Stimulated activated CD4-positive, alpha-beta T cell treated with anti-CD3 and anti-CD28 coated beads, Interleukin-1b, Interleukin-23, amount 100 ng/mL, for 24 hours (primary cell): ENCODE results near the gene ILF3.

Experiments
- DNase-seq, 4 experiments: peaks; one replicate each; pipeline ENCODE4 v3.0.0-alpha.2; 2020; ENCODE audit warnings: low read depth in 4 of 4, low spot score in 1 of 4

ILF3 gene

DNA sequence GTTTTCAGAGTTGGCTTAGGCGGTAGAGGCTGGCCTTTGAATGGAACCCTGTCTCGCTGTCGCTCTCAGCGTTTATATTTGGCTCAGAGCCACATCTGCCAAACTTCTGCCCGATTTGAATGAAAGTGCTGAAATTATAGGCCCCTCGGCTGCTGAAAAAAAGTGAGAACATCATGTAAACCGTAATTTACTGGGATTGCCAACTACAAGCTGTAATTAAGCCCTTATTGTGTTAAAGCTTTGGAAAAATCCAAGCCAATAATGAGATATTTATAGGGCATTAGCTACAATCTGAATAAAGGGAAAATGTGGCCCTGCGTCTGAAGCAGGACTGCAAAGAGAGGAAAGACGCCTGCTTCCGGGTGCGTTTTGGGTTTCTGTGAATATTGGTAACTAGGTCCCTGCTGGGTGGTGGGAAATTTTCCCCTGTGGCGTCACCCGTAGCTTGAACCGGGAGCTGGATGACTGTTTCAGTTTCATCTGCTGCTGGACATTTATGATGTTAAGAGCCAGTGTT, 73.6 kb downstream of the ILF3 start:
- no peak for DNase-seq

DNA sequence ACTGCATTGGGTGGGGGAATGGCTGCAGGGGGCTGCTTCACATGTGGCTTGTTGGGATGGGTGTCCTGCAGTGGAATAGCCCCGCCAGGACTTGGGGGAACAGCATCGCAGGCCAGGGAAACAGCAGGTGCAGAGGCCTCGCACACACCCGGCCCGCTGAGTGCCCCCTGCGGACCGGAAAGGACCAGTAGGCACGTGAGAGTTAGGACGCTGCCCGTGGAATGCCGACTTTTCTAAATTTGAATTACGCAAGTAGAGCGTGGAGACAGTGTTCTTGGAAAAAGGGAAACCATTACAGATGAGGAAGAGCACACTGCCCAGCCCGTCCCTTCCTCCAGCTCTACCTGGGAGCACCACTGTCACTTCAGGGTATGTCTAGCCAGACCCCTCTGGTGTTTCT, 75.3 kb downstream of the ILF3 start:
- DNase-seq = no peak

DNA sequence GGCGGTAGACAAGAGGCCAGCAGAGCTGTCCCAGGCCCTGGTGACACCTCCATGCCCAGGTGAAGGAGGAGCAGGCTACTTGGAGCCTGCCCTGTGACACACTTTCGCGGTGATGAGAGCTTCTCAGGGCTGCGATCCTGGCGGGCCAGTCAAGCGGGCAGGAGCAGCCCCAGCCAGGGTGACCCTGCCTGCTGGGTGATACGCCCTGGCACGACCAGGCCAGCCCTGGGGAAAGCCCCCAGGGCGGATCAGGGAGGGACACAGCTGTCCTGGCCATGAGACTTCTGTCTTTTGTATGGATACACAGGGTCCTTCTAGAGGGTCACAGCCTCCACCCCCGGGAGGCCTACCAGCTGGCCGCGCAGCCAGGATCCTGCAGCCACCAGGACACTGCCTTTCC, 76.8 kb downstream of the ILF3 start:
- no peak for DNase-seq

DNA sequence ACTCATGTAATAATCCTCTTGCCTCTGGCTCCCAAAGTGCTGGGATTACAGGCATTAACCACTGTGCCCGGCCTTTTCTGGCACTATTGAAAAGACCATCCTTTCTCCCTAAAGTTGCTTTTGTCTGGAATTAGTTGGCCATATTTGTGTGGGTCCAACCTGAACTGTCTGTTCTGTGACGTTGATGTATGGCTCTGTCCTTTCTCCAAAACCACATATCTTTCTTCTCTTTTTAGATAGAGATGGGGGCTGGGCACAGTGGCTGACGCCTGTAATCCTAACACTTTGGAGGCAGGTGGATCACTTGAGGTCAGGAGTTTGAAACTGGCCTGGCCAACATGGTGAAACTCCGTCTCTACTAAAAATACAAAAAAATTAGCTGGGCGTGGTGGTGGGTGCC, 81.6 kb downstream of the ILF3 start:
- DNase-seq = no peak

DNA sequence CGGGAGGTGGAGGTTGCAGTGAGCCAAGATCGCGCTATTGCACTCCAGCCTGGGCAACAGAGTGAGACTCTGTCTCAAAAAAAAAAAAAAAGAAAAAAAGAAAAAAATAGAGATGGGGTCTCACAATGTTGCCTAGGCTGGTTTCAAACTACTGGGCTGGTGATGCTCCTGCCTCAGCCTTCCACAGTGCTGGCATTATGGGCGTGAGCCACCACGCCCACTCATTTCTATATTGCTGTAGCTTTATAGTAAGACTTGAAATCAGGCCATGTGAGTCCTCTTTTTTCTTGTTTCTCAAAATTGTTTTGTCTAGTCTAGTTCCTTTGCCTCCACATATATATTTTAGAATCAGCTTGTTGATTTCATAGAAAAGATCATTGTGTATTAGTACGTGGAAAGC, 82.0 kb downstream of the ILF3 start:
- DNase-seq = no peak

DNA sequence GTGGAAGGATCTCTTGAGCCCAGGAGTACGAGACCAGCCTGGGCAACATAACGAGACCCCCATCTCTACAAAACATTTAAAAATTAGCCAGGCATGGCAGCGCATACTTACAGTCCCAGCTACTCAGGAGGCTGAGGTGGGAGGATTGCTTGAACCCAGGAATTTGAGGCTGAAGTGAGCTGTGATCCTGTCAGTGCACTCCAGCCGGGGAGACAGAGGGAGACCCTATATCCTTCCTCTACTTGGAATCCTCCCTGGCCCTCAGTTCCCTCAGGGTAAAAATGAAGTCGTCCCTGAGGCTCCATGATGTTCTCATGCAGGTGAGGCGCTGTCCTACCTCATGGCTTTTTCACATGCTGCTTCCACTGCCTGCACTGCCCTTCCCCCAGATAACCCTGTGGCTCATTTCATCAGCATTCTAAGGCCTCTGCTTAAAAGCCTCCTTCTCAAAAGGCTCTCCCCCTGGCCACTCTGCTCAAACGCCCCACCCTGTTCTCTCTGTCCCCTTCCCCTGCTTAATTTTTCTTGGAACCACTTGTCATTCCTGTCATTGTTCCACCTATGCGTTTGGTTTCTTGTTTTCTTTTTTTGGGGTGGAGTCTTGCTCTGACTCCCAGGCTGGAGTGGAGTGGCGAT, 82.9 kb downstream of the ILF3 start:
- no peak for DNase-seq

DNA sequence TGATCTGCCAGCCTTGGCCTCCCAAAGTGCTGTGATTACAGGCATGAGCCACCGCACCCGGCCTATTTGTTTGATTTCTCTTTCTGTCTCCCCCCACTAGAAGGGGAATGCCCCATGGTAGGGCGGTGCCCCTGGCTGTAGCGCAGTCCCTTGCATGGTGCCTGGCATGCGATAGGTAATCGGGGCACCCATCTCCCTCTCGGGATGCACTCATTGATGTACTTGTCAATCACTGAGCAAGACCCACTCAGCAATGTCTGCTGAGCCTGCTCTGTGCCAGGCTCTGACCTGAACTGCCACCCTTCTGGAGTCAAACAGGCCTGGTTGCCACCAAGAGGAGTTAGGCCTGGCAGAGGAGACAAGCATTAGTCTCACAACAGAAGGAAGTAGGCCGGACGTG, 83.6 kb downstream of the ILF3 start:
- DNase-seq = no peak

DNA sequence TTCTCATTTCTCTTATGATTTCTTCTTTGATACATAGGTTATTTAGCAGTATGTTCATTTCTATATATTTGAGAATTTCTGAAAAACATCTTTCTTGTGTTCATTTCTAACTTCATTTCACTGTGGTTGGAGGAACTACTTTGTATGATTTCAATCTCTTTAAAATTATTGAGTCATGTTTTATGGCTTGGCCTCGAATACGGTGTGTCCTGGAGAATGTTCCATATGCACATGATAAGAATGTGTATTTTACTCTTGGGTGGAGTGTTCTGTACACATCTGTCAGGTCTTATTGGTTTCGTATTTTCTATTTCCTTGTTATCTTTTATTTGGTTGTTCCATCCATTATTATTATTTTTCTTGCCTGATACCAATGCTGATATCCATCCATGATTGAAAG, 86.7 kb downstream of the ILF3 start:
- DNase-seq = no peak
